Cerebellar nuclear complex (tissue), 1 donor: ENCODE data around the gene AKIRIN2.
"Not testable (repeated sequence)": the region's sequence is repeated elsewhere in the genome, so short reads cannot be mapped to it uniquely, and the experiment has no call there.

Experiments
- DNase-seq, 2 experiments: peaks; one replicate each; lab custom pipeline; 2025; lab: John Stamatoyannopoulos, UW

Gene AKIRIN2

GRCh38 chr6:87687893-87688292, 14.1 kb downstream of the AKIRIN2 start:
- not testable (repeated sequence) for DNase-seq

- DNase-seq = no peak
These were observed 14.7 kb downstream of the AKIRIN2 start for GRCh38 chr6:87687296-87687695.

GRCh38 chr6:87686636-87687205, 15.3 kb downstream of the AKIRIN2 start:
- DNase-seq = not testable (repeated sequence)

GRCh38 chr6:87684895-87685654, 17.0 kb downstream of the AKIRIN2 start:
- no peak for DNase-seq

GRCh38 chr6:87683890-87684289, 18.1 kb downstream of the AKIRIN2 start:
- DNase-seq = no peak

GRCh38 chr6:87682310-87682709, 19.7 kb downstream of the AKIRIN2 start:
- DNase-seq = no peak

GRCh38 chr6:87675004-87675681, 26.9 kb downstream of the AKIRIN2 start:
- DNase-seq = no peak

- no peak for DNase-seq
These were observed 27.7 kb downstream of the AKIRIN2 start for GRCh38 chr6:87674290-87674689.

GRCh38 chr6:87673237-87673636, 28.8 kb downstream of the AKIRIN2 start:
- no peak for DNase-seq

- no peak for DNase-seq
These were observed 29.4 kb downstream of the AKIRIN2 start for GRCh38 chr6:87672641-87673040.

- DNase-seq = no peak
These were observed 30.4 kb downstream of the AKIRIN2 start for GRCh38 chr6:87671555-87672029.

- DNase-seq = no peak
These were observed 31.3 kb downstream of the AKIRIN2 start for GRCh38 chr6:87670707-87671106.

GRCh38 chr6:87669051-87669450, 33.0 kb downstream of the AKIRIN2 start:
- no peak for DNase-seq

GRCh38 chr6:87668013-87668412, 34.0 kb downstream of the AKIRIN2 start:
- no peak for DNase-seq

- no peak for DNase-seq
These were observed 35.0 kb downstream of the AKIRIN2 start for GRCh38 chr6:87667032-87667431.

- DNase-seq = no peak
These were observed 37.0 kb downstream of the AKIRIN2 start for GRCh38 chr6:87664921-87665485.

- no peak for DNase-seq
These were observed 38.6 kb downstream of the AKIRIN2 start for GRCh38 chr6:87663434-87663833.

GRCh38 chr6:87661503-87661902, 40.5 kb downstream of the AKIRIN2 start:
- no peak for DNase-seq

GRCh38 chr6:87661016-87661415, 41.0 kb downstream of the AKIRIN2 start:
- no peak for DNase-seq

- no peak for DNase-seq
These were observed 41.7 kb downstream of the AKIRIN2 start for GRCh38 chr6:87660226-87660911.

GRCh38 chr6:87658516-87658915, 43.5 kb downstream of the AKIRIN2 start:
- DNase-seq = no peak

- no peak for DNase-seq
These were observed 45.2 kb downstream of the AKIRIN2 start for GRCh38 chr6:87656857-87657256.
